HepG2 (cell line): ENCODE results near the gene DUSP7. TPM values are rescaled to one million over a fixed set of nuclear protein-coding genes. Genes with fewer than 3 reads are reported as not detected.

Source experiments
- AKAP8 ChIP-seq: sonication (generic); formaldehyde crosslinking; IDR thresholded peaks from 2 replicates; pipeline ENCODE4 v1.5.1; 2020; ENCODE audit warnings: mild to moderate bottlenecking, missing genetic modification reagents
- EEA1 ChIP-seq: sonication (generic); formaldehyde crosslinking; IDR thresholded peaks from 2 replicates; pipeline ENCODE4 v1.5.1; 2020; ENCODE audit warnings: mild to moderate bottlenecking, missing genetic modification reagents, borderline replicate concordance
- FOSL2 ChIP-seq: sonication (generic); formaldehyde crosslinking; IDR thresholded peaks from 2 replicates; pipeline ENCODE4 v1.4.0; 2020; ENCODE audit warnings: missing genetic modification reagents
- MXD3 ChIP-seq: IDR thresholded peaks from 2 replicates; pipeline ENCODE4 v1.6.1; 2016; ENCODE audit warnings: mild to moderate bottlenecking, missing biosample characterization, missing genetic modification reagents
- RBFOX2 ChIP-seq: fragments of 200-400 bp; formaldehyde crosslinking; IDR thresholded peaks from 2 replicates; pipeline ENCODE4 v1.6.1; 2017; ENCODE audit warnings: low read depth, mild to moderate bottlenecking, low read length
- TEAD3 ChIP-seq: optimal IDR thresholded peaks from 2 replicates; pipeline ENCODE3; 2016; ENCODE audit warnings: borderline replicate concordance
- THAP11 ChIP-seq: IDR thresholded peaks from 2 replicates; pipeline ENCODE4 v1.6.1; 2016; ENCODE audit warnings: missing biosample characterization, missing genetic modification reagents
- ZNF557 ChIP-seq: sonication (generic); formaldehyde crosslinking; IDR thresholded peaks from 2 replicates; pipeline ENCODE4 v1.4.0; 2020; ENCODE audit warnings: missing genetic modification reagents
- ZNF576 ChIP-seq: sonication (generic); formaldehyde crosslinking; IDR thresholded peaks from 2 replicates; pipeline ENCODE4 v1.4.0; 2020; ENCODE audit warnings: mild to moderate bottlenecking, missing genetic modification reagents
- ZNF614 ChIP-seq: IDR thresholded peaks from 2 replicates; pipeline ENCODE4 v1.6.1; 2018; ENCODE audit warnings: missing biosample characterization, missing genetic modification reagents, inconsistent platforms, borderline replicate concordance
- ZNF660 ChIP-seq: sonication (generic); formaldehyde crosslinking; IDR thresholded peaks from 2 replicates; pipeline ENCODE4 v1.5.1; 2020; ENCODE audit warnings: mild to moderate bottlenecking, low read depth, missing genetic modification reagents, borderline replicate concordance
- ZNF709 ChIP-seq: sonication (generic); formaldehyde crosslinking; IDR thresholded peaks from 2 replicates; pipeline ENCODE4 v1.5.0; 2020; ENCODE audit warnings: mild to moderate bottlenecking, missing genetic modification reagents
- ZNF879 ChIP-seq: sonication (generic); formaldehyde crosslinking; IDR thresholded peaks from 2 replicates; pipeline ENCODE4 v1.8.1; 2023; ENCODE audit warnings: missing genetic modification reagents
- ZSCAN20 ChIP-seq: sonication (generic); formaldehyde crosslinking; IDR thresholded peaks from 2 replicates; pipeline ENCODE4 v1.4.0; 2020; ENCODE audit warnings: missing genetic modification reagents, mild to moderate bottlenecking, borderline replicate concordance
- polyA plus RNA-seq, 8 experiments: library from polyadenylated mRNA; depleted of rRNA in 3 of 8; stranded (reverse) in 7 of 8; unstranded in 1 of 8; fragments of >200 nt; fragmentation: Illumina TruSeq in 4 of 8; extraction: Trizol in 4 of 8; gene quantifications; 2 replicates each; pipeline versions ENCODE4 v1.2.1 to v1.2.3, GENCODE V29; 2011 to 2016; ENCODE audit warnings: low read depth in 4 of 8, missing spikeins in 1 of 8, mixed read lengths in 1 of 8; ENCODE audit not compliant: insufficient read depth in 1 of 8
- total RNA-seq, 5 experiments: library from RNA; depleted of rRNA; stranded (reverse); fragments of >200 nt; fragmentation: Illumina TruSeq; extraction: Trizol; gene quantifications; 2 replicates each; pipeline ENCODE4 v1.2.3, GENCODE V29; 2016; ENCODE audit warnings: low read depth in 1 of 5
- TF ChIP-seq, protein P1 (sequence below), 2 experiments: sonication (generic) in 1 of 2; formaldehyde crosslinking in 1 of 2; IDR thresholded peaks; 2 replicates each; pipeline versions ENCODE4 v1.6.1 to v1.9.0; 2014 to 2022; ENCODE audit warnings: antibody characterized with exemption in 1 of 2, borderline replicate concordance in 1 of 2, inconsistent platforms in 1 of 2, low read depth in 1 of 2, missing genetic modification reagents in 1 of 2
- TF ChIP-seq, protein P2 (sequence below): sonication (generic); formaldehyde crosslinking; IDR thresholded peaks from 2 replicates; pipeline ENCODE4 v1.4.0; 2020; ENCODE audit warnings: mild to moderate bottlenecking, missing genetic modification reagents
- TF ChIP-seq, protein P3 (sequence below): sonication (generic); formaldehyde crosslinking; IDR thresholded peaks from 2 replicates; pipeline ENCODE4 v1.4.0; 2020; ENCODE audit warnings: mild to moderate bottlenecking, low read depth, missing genetic modification reagents
- TF ChIP-seq, protein P4 (sequence below): sonication (generic); formaldehyde crosslinking; IDR thresholded peaks from 2 replicates; pipeline ENCODE4 v1.8.1; 2023; ENCODE audit warnings: mild to moderate bottlenecking, missing genetic modification reagents

DUSP7 gene
- total and polyA plus RNA-seq, 2 of the 13 experiments (the other 11 are each of a cell fraction or from before 2014, with no cell fraction given), result 6.6 to 8.8 TPM

GRCh38 chr3:52055537-52056351, 627 bp downstream of the DUSP7 start (continued):
- TF ChIP-seq, protein P1, sequence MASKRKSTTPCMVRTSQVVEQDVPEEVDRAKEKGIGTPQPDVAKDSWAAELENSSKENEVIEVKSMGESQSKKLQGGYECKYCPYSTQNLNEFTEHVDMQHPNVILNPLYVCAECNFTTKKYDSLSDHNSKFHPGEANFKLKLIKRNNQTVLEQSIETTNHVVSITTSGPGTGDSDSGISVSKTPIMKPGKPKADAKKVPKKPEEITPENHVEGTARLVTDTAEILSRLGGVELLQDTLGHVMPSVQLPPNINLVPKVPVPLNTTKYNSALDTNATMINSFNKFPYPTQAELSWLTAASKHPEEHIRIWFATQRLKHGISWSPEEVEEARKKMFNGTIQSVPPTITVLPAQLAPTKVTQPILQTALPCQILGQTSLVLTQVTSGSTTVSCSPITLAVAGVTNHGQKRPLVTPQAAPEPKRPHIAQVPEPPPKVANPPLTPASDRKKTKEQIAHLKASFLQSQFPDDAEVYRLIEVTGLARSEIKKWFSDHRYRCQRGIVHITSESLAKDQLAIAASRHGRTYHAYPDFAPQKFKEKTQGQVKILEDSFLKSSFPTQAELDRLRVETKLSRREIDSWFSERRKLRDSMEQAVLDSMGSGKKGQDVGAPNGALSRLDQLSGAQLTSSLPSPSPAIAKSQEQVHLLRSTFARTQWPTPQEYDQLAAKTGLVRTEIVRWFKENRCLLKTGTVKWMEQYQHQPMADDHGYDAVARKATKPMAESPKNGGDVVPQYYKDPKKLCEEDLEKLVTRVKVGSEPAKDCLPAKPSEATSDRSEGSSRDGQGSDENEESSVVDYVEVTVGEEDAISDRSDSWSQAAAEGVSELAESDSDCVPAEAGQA (IDR thresholded peaks at IDR 0.05; ENCODE audit: low read depth), result 0 out of 2 replicates have a peak, but pooled peaks have one; percentile 34
- TF ChIP-seq, protein P1 (CRISPR knock-in tag; IDR thresholded peaks at IDR 0.05; ENCODE audit: borderline replicate concordance), result peak; percentile 94
- TF ChIP-seq THAP11 (0 out of 2 replicates have a peak, but pooled peaks have one; percentile 24), ZNF879 (peak; percentile 87; the same call in 1 of the 2 replicates), ZSCAN20 (peak; percentile 67; the same call in 1 of the 2 replicates), FOSL2 (0 out of 2 replicates have a peak, but pooled peaks have one; percentile 28), ZNF709 (CRISPR knock-in tag) (peak; percentile 93), ZNF660 (CRISPR knock-in tag) (no peak), ZNF614 (CRISPR knock-in tag) (no peak), EEA1 (CRISPR knock-in tag) (peak; percentile 94), ZNF557 (CRISPR knock-in tag) (0 out of 2 replicates have a peak, but pooled peaks have one; percentile 29), TEAD3 (CRISPR knock-in tag) (peak; percentile 28), RBFOX2 (peak; percentile 48; the same call in 1 of the 2 replicates), MXD3 (peak; percentile 86), AKAP8 (CRISPR knock-in tag) (peak; percentile 36; the same call in 1 of the 2 replicates), ZNF576 (no peak)
- TF ChIP-seq, protein P2, sequence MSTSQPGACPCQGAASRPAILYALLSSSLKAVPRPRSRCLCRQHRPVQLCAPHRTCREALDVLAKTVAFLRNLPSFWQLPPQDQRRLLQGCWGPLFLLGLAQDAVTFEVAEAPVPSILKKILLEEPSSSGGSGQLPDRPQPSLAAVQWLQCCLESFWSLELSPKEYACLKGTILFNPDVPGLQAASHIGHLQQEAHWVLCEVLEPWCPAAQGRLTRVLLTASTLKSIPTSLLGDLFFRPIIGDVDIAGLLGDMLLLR (CRISPR knock-in tag), result peak; percentile 89
- TF ChIP-seq, protein P3, sequence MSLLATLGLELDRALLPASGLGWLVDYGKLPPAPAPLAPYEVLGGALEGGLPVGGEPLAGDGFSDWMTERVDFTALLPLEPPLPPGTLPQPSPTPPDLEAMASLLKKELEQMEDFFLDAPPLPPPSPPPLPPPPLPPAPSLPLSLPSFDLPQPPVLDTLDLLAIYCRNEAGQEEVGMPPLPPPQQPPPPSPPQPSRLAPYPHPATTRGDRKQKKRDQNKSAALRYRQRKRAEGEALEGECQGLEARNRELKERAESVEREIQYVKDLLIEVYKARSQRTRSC, result 0 out of 2 replicates have a peak, but pooled peaks have one; percentile 59
- TF ChIP-seq, protein P4, sequence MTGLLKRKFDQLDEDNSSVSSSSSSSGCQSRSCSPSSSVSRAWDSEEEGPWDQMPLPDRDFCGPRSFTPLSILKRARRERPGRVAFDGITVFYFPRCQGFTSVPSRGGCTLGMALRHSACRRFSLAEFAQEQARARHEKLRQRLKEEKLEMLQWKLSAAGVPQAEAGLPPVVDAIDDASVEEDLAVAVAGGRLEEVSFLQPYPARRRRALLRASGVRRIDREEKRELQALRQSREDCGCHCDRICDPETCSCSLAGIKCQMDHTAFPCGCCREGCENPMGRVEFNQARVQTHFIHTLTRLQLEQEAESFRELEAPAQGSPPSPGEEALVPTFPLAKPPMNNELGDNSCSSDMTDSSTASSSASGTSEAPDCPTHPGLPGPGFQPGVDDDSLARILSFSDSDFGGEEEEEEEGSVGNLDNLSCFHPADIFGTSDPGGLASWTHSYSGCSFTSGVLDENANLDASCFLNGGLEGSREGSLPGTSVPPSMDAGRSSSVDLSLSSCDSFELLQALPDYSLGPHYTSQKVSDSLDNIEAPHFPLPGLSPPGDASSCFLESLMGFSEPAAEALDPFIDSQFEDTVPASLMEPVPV (CRISPR knock-in tag), result peak; percentile 70; the same call in 1 of the 2 replicates
